ENCODE data around the gene RPL32.

Gene RPL32

DNA sequence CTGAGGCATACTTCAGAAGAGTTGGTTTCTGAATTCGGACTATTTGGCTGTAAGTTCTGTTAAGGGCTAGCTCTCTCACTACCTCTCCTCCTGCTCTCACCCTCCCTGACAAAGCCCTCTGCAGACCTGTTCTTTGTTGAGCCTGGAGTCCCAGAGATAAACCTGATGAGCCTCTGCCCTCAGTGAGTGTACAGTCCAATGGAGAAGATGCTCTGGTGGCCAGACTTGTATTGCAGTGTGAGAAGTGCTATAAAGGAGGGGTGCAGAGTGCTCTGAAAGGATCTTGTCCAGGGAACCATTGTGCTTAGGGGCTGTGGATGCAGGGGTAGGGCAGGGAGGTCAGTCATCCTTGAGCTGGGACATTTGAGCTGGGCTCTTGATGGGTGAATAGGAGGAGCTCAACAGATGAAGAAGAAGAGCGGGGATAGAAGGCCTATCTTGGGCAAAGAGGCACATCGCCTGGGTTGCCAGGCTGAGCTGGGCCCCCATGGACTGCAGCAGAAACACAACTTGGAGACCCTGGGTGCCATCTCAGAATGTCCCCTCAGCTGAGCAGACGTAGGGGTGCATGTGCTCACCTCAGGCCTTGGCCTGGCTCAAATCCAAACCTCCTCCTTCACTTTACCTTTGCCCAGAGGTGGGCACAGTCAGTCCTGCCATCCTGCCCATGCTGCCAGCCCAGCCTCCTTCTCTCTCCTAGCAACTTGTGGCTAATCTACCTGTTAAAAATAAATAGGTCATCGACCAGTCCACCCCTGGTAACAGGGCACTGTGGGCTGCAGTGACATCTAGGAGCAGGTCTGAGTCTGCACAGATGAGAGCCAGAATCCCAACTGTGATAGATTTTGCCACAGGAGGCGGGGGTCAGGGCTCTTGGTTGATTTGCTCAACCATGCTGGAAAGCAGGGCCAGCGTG is 41.6 kb downstream of the RPL32 start:
- no peaks in the 10 kb centered on the region for H3K4me1 ChIP-seq (ENCODE audit: insufficient read depth, low read length, poor library complexity, severe bottlenecking)
- no peak for TF ChIP-seq EZH2phosphoT487 (IDR thresholded peaks at IDR 0.05; ENCODE audit: borderline replicate concordance)
- no peak for TF ChIP-seq CTCF (conservative IDR thresholded peaks at IDR 0.05; ENCODE audit: low read length)
- H3K9me2 ChIP-seq (replicated peaks; ENCODE audit: low read depth, low read length): no peaks in the 10 kb centered on the region
- no peaks in the 10 kb centered on the region for H3F3A ChIP-seq (ENCODE audit: low read depth)
- H3K4me3 ChIP-seq (ENCODE audit: low read length, poor library complexity, severe bottlenecking): no peak overlapping the region
- no peaks in the 10 kb centered on the region for H3K79me2 ChIP-seq (ENCODE audit: insufficient read depth, low read length)
- H3K9ac ChIP-seq (ENCODE audit: low read depth, low read length, poor library complexity, severe bottlenecking): no peak overlapping the region
- no peaks in the 10 kb centered on the region for H4K20me1 ChIP-seq (ENCODE audit: insufficient read depth, low read length, poor library complexity, severe bottlenecking)
- H3K4me2 ChIP-seq (ENCODE audit: low read depth, low read length, poor library complexity, severe bottlenecking): no peak overlapping the region
- no peaks in the 10 kb centered on the region for H3K9me3 ChIP-seq (ENCODE audit: insufficient read depth, low read depth, low read length)
- no peaks in the 10 kb centered on the region for H3K36me3 ChIP-seq (ENCODE audit: insufficient read depth, low read length)
- no peaks in the 10 kb centered on the region for H3K27me3 ChIP-seq (ENCODE audit: insufficient read depth, low read length, poor library complexity, severe bottlenecking)
- no peak overlapping the region for H2AFZ ChIP-seq (ENCODE audit: low read length)

GRCh38 chr3:12798559-12799179 is 42.7 kb downstream of the RPL32 start:
- Histone ChIP-seq H2AFZ (ENCODE audit: low read length) (no peak overlapping the region), H3K4me1 (ENCODE audit: insufficient read depth, low read length, poor library complexity, severe bottlenecking) (no peaks in the 10 kb centered on the region), H4K20me1 (ENCODE audit: insufficient read depth, low read length, poor library complexity, severe bottlenecking) (no peaks in the 10 kb centered on the region), H3K9me3 (ENCODE audit: insufficient read depth, low read depth, low read length) (no peaks in the 10 kb centered on the region), H3K9me2 (replicated peaks; ENCODE audit: low read depth, low read length) (no peaks in the 10 kb centered on the region), H3K4me2 (ENCODE audit: low read depth, low read length, poor library complexity, severe bottlenecking) (no peak overlapping the region), H3K9ac (ENCODE audit: low read depth, low read length, poor library complexity, severe bottlenecking) (no peak overlapping the region), H3K36me3 (ENCODE audit: insufficient read depth, low read length) (no peaks in the 10 kb centered on the region), H3K79me2 (ENCODE audit: insufficient read depth, low read length) (no peaks in the 10 kb centered on the region), H3K4me3 (ENCODE audit: low read length, poor library complexity, severe bottlenecking) (no peak overlapping the region), H3K27me3 (ENCODE audit: insufficient read depth, low read length, poor library complexity, severe bottlenecking) (no peaks in the 10 kb centered on the region), H3F3A (ENCODE audit: low read depth) (no peaks in the 10 kb centered on the region)
- TF ChIP-seq CTCF (conservative IDR thresholded peaks at IDR 0.05; ENCODE audit: low read length): no peak

- H3F3A ChIP-seq (ENCODE audit: low read depth): no peaks in the 10 kb centered on the region
- no peaks in the 10 kb centered on the region for H3K36me3 ChIP-seq (ENCODE audit: insufficient read depth, low read length)
- no peak overlapping the region for H3K4me3 ChIP-seq (ENCODE audit: low read length, poor library complexity, severe bottlenecking)
- no peak overlapping the region for H3K9ac ChIP-seq (ENCODE audit: low read depth, low read length, poor library complexity, severe bottlenecking)
- H4K20me1 ChIP-seq (ENCODE audit: insufficient read depth, low read length, poor library complexity, severe bottlenecking): no peaks in the 10 kb centered on the region
- no peak for TF ChIP-seq CTCF (conservative IDR thresholded peaks at IDR 0.05; ENCODE audit: low read length)
- no peak for TF ChIP-seq EZH2phosphoT487 (IDR thresholded peaks at IDR 0.05; ENCODE audit: borderline replicate concordance)
- no peak overlapping the region for H3K4me2 ChIP-seq (ENCODE audit: low read depth, low read length, poor library complexity, severe bottlenecking)
- H3K9me2 ChIP-seq (replicated peaks; ENCODE audit: low read depth, low read length): no peaks in the 10 kb centered on the region
- H3K27me3 ChIP-seq (ENCODE audit: insufficient read depth, low read length, poor library complexity, severe bottlenecking): no peaks in the 10 kb centered on the region
- no peaks in the 10 kb centered on the region for H3K9me3 ChIP-seq (ENCODE audit: insufficient read depth, low read depth, low read length)
- no peaks in the 10 kb centered on the region for H3K4me1 ChIP-seq (ENCODE audit: insufficient read depth, low read length, poor library complexity, severe bottlenecking)
- H3K79me2 ChIP-seq (ENCODE audit: insufficient read depth, low read length): no peaks in the 10 kb centered on the region
- H2AFZ ChIP-seq (ENCODE audit: low read length): no peak overlapping the region
Observed at GRCh38 chr3:12797892-12798558, 43.3 kb downstream of the RPL32 start.
